Measurements from ENCODE around the gene SIPA1L3. TPM values are rescaled to one million over a fixed set of nuclear protein-coding genes. Genes with fewer than 3 reads are reported as not detected.

SIPA1L3 gene
- total RNA-seq, 1 donor from 2014 or later = 15.0 TPM

DNA sequence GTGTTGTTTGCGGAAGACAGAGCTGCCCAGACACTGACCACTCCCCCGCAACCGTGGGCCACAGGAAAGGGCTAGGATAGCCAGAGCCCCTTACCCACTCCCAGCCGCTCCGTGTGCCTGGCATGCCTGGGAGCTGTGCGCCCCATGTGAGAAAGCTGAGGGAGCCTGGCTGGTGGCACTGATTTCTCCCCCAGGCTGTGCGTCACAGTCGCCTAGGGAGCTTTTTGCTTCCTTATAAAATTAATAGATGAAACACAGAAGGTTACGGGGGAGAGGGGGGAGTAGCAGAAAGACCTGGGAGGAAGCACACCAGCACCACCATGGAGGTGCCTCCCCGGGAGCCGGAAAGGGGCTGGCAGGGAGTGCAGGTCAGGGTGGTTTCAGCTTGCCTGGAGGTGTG, 292.3 kb downstream of the SIPA1L3 start:
- ATAC-seq = no peak

DNA sequence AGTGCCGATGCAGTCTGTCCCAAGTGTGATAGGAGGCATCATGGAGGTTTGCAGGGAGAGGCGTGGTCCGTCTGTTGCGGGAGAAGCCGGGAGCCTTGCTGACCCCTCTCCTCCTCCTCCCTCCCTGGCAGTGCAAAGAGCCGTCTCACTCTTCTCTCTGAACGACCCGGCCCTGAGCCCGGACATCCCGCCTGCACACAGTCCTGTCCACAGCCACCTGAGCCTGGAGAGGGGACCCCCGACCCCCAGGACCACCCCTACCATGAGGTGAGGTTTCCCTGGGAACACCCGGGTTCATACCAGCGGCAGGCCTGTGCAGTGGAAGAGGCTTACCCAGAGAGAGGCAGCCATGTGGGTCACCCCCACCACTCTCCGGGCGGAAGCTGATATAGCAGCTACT, 294.7 kb downstream of the SIPA1L3 start:
- no peak for ATAC-seq

DNA sequence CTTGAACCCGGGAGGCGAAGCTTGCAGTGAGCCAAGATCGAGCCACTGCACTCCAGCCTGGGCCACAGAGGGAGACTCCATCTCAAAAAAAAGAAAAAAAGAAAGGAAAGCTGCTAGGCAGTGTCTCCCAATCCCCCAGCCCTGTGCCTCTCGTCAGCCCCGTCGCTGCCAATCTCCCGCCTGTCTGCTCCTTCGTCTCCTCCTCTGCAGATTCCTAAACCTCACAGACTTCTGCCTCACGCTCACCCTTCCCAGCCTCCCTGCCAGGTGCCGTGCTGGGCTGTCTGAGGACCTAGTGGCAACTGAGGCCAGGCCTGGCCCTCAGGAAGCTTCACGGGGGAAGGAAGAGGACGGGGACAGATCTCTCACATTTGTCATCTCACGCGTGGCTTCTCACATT, 295.5 kb downstream of the SIPA1L3 start:
- no peak for ATAC-seq

DNA sequence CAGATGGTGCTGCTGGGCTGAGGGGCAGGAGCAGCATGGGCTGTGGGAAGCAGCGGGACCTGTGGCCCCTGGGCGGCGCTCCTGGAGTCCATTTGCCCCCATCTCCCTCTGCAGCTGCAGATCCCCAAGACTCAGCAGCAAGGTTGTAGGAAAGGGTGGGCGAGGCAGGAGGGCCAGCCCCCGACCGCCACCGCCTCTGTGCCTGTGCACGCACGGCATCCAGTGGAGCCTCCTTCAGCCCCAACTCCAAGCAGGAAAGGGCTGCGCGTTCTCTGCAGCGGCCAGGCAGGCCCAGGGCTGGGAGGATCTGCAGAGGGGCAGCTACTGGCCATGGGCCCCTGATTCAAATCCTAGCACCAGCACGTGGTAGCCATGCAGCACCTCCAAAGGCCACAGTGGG, 296.2 kb downstream of the SIPA1L3 start:
- ATAC-seq = no peak

DNA sequence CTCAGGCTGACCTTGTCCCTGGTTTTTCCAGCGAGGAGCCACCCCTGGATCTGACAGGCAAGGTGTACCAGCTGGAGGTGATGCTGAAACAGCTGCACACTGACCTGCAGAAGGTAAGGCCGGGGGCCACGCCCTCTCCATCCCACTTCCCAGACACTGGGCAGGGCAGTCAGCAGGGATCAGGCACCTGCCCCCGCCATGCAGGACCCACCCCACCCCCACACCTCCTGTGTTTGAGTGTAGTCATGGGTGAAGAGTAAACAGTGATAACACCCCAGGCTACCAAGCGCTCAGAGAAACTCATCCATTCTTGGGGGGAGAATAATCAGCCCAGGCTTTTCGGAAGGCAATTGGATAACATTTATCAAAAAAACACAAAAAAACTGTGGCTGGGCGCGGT, 297.1 kb downstream of the SIPA1L3 start:
- ATAC-seq = no peak

DNA sequence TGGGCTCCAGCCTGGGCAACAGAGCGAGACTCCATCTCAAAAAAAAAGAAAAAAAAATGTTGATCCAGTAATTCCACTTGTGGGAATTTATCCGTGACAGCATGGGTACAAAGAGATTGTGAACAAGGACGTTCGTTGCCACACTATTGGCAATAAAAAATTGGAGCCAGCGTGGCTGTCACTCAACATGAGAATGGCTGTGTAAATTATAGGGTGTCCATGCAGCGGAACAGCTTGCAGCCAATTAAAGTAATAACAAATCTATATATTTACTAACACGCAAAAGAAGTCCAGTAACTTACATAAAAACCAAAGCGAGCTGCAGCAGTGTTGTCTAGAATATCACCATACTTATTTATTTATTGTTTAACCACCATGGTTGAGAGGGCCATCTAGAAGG, 297.7 kb downstream of the SIPA1L3 start:
- no peak for ATAC-seq

DNA sequence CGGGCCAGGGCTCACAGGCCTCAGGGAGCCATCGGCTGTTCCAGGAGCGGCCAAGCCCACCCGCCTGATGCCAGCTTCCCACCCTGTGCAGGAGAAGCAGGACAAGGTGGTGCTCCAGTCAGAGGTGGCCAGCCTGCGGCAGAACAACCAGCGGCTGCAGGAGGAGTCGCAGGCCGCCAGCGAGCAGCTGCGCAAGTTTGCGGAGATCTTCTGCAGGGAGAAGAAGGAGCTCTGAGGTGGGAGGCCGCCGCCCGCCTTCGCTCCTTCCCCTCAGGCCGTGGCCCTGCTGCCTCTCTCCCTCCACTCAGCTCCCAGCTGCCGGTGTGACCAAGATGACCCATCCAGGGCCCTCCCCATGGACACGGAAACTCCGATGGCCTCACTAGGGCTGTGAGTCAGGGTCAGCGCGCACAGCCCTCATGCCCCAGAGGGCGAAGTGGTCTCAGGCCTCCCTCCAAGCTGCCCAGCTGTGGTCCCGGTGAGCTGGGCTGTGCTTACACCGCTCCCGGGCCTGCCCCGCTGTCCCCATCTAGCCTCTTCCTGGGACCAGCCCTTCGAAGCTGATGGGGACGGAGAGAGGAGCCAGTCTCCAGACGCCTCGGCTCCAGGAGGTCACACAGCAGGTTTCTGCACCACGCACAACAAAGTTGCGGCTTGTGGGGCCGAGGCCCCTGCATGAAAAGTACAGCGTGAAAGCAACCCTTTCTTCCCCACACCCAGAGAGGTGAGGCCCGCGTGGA, 299.2 kb downstream of the SIPA1L3 start:
- no peak for ATAC-seq

DNA sequence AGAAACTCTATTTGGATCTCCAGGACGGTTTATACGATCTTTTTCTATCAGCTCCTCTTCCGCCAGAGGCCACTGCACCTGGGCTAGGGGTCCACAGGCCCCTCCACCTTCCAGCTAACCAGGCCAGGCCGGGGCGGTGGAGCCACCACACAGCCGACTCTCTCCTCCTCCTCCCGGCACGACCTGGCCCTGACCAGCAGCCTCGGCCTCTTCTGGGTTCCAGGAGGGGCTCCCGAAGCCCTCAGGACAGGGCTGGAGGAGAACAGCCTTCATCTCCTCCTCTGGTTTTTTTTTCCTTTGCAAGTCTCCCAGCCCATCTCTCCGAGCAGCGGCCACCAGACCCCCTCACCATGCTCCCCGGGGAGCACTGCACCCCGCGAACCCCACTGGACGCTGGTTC, 299.9 kb downstream of the SIPA1L3 start:
- ATAC-seq = no peak

DNA sequence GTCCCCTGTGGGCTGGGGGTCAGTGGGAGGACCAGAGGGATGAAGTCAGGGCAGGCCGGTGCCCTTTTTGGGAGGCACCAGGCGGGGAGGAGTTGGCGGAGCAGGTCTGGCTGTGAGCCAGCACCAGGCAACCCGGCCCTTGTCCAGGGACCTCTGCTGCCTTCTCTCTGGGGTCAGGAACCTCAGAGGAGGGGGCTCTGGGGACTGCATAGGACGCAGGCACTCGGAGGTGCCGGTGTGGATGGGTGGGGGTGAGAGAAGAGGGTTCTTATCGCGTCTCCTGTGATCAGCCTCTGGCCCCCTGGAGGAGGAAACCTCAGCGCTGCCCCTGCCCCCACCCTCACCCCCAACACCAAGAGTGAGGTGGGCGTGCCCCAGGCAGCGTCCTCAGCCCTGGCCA, 300.5 kb downstream of the SIPA1L3 start:
- ATAC-seq = no peak

DNA sequence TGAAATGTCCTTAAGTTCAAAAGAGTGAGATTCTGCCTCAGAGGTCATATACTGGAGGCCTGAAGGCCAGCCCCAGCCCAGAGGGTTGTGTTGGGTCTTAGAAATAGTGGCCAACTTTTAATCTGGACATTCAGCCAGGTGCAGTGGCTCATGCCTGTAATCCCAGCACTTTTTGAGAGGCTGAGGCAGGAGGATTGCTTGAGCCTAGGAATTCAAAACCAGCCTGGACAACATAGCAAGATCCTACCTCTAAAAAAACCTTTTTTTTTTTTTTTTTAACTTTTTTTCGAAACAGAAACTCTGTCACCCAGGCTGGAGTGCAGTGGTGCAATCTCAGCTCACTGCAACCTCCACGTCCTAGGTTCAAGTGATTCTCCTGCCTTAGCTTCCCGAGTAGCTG, 301.6 kb downstream of the SIPA1L3 start:
- ATAC-seq = no peak

DNA sequence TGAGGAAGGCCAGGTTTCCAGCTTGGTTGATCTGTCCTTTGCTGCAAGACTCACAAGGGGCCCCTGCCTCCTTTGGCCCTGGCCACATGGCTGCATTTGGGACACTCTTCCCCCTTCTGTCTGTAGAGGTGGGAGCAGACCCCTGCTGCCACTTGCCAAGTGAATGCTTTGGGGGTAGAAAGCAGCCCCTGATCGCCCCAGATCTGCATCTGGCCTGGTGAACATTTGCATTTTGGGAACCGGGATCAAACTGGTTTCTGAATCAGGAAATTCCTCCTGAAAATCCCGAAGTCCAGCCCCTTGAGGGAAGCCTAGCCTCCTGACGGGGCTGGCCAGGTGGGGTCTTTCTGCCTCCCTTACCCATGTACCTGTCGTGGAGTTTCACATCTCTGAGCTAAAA, 302.1 kb downstream of the SIPA1L3 start:
- no peak for ATAC-seq

DNA sequence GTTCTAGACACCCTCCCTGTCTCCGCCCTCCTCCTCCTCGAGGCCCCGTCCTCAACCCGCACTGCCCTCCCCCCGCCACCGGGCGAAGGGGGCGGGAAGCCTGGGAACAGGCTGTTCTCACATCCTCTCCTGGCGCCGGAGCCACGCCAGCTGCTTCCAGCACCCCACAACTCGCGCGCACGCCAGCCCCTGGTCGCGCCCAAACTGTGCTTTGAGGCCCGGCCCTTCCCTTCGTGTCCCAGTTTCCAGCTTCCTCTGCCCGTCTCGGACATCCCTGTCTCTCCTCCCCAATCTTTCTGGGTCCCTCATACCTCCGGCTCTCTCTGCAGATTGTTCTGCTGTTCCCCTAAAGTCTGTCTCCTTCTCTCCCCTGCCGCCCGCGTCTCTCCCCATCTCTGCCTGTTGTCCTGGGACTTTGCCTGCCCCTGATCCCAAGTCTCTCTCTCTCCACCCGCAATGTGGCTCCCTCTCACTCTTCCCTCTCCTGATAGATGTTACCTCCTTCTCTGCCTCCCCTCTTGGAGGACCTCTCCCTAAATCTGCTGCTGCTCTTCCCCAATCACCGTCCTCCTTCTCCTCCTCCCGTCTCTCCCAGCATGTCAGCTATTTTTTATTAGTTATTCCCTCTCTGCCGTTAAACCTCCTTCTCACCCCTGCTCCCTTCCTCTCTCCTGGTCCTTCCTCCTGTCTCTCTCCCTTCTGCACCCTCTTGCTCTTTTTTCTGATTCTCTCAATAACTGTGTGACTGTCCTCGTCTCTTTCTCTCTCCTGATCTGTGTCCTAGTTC, 302.9 kb downstream of the SIPA1L3 start:
- ATAC-seq = no peak

DNA sequence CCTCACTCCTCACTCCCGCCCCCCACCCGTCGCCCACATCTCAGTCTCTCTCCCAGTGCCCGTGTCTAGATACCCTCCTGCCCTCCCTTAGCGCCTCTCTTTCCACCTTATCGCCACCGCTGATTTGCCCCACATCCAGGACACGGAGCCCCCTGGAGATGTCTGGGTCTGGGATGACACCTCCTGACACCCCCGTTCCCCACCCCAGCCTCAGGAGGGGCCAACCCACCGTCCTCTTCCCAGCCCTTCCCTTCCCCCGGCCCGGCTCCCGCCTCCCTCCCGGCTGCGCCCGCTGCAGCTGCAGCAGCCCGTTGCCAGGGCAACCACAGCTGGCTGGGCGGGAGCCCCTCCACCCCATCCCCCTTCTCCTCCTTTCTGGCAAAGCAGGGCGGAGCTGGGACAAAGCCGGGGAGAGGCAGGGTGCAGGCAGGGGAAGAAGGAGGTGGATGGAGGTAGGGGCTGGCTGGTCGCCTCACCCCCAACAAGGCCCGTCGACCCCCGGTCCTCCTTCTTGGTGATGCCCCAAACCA, 303.5 kb downstream of the SIPA1L3 start:
- ATAC-seq = no peak

DNA sequence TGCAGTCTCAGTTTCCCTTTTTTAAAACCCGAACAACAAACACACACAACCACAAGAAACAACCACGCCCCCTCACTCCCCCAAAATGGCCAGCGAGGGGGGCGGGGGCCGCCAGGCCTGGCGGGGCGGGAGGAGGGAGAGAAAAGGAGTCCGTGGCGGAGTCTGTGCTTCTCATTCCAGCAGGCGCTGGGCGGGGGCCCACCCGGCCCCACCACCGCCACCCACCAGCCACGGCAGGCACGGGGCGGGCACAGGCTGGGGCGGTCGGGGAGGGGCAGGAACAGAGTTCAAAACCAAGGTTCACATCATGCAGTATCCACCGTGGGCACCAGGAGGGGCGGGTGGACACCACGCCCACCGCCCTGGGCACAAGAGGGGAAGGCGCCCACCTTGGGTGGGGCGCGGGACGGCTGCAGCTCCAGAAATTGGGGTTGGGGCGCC, 304.2 kb downstream of the SIPA1L3 start:
- ATAC-seq = no peak

DNA sequence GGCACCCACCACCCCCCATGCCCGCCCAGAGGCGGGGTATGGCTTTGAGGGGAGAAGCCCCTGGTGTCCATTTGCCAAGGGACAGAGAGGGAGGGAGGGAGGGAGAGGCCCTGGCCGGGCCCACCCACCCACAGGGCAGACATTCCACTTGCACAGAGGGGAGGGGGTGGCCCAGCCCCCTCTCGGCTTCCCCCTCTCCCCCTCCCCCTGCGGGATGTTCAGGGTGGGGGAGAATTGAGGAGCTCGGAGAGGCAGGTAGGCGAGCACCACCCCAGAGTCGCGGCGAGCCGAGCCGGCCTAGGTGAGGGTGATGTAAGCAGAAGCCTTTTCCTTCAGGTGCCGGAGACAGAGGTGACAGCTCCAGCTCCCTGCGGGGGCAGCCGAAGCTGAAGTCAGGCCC, 304.8 kb downstream of the SIPA1L3 start:
- ATAC-seq = peak; percentile 16

DNA sequence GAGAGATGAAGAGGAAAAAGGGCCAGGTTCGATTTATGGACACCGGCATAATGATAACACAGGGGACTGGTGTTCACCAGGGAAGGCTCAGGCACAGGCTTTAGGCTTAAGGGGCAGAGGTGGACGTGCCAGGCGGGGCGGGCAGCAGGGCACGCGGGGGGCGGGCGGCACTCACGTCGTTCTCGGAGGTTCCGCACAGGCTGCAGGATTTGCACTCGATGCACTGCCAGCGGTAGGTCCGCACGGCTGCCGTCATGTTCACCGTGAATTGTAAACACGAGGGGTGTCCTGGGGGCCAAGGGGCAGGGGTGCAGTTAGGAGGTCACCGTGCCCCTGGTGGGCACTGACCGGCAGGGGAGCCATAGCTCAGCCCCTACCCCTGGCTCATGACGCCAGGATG, 306.5 kb downstream of the SIPA1L3 start:
- no peak for ATAC-seq

DNA sequence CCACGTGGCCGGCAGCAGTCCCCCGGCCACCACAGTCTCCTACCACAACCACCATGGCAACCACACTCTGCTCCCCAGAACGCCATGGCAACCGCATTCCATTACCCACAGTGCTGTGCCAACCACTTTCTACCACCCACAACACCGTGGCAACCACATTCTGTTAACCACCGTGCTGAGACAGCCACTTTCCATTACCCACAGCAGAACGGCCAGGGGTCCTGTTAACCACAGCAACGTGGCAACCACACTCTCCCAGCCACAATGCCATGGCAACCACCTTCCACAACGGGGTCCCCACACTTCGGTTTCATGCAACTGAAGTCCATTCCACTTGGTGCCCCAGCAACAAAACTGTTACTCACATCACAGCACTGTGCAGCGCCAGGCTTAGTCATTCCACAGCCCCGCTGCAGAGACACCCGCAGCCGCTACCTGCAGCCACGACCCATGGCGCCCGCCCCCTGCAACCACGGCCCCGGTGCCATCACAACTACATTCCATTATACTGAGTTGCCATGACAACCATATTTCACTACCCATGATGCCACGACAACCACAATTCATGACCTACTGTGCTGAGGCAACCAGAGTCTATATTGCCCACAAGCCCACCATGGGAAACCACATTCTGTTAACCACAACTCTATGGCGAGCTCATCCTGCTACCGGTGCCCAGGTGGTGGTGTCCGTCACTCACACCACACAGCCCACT, 307.1 kb downstream of the SIPA1L3 start:
- ATAC-seq = no peak

DNA sequence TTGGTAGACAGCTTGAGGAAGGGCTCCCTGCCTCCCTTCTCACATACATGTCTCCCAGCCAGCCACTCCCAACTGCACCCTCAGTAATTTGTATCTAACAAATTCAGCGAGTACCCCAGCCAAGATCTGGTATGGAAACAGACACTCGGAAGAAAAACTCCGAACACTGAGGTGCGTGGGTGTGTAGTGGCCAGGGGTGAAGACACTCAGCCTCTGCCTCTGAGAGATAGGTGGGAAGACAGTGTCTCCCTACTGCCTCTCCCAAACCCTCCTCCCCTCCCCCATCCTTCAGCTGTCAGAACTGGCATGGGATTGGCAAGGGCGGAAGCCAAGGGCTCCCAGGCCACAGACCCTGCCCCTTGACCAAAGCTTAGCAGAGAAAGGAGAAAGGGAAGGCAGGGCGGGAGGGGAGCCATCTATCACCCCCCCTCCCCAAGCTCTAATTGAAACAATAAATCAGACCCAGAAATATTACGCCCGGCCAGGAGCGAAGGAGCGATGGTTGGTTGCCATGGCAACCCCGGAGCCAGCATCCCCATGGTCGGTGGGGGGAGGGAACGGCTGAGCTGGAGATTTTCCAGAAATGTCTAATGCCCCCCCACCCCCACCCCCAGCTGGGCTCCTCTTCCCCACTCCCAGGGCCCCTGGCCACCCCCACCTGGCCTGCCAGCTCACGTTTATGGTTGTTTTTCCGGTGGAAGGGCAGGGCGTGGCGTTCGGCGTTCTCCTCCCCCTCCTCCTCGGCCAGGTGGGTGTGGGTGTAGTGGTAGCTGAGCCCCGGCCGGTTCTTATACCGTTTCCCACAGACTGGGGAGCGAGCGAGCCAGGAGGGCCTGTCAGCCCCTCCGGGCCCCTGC, 310.0 kb downstream of the SIPA1L3 start:
- ATAC-seq = no peak

DNA sequence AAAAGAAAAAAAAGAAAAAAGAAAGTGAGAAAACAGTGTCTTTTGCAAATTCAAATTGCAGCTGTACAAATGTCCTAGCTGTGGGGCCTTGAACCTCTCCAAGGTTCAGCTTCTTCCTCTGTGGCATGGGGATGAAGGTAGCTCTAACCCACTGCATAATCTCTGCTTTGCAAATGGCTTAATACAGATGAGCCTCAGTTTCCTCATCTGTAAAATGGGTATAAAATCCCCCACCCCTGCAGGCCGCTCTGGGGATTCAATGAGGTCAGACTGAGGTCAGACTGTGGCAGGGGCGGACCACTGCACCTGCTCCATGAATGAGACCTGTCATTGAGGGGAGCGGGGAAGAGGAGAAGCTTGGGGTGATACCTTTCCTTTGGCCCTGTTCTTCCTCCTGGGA, 311.2 kb downstream of the SIPA1L3 start:
- ATAC-seq = no peak

DNA sequence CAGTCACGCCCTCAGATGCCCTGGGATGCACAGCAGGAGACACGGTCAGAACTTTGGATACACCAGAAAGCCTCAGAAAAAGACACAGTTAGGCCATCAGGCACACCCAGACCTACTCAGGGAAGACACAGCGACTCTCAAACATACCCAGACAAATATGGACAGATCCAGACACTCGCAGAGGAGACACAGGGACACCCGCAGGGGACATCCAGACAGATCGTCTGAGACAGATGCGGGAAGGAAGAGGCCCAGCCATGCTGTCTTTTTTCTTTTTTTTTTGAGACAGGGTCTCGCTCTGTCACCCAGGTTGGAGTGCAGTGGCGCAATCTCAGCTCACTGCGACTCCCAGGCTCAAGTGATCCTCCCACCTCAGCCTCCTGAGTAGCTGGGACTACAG, 312.2 kb downstream of the SIPA1L3 start:
- no peak for ATAC-seq

DNA sequence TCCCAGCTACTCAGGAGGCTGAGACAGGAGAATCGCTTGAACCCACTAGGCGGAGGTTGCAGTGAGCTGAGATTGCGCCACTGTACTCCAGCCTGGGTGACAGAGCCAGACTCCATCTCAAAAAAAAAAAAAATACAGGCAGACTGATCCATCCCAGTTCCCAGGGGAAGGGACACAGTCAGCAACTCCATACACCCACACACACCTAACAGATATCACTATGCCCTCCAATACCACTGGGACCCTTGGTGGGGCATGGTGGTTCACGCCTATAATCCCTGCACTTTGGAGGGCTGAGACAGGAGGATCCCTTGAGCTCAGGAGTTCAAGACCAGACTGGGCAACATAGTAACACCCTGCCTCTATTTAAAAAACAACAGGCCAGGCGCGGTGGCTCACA, 314.4 kb downstream of the SIPA1L3 start:
- no peak for ATAC-seq

Measured in esophagus mucosa (tissue), 1 donor.